H9 (cell line): ENCODE data around the gene ZNF425. TPM values are rescaled to one million over a fixed set of nuclear protein-coding genes. Genes with fewer than 3 reads are reported as not detected.

Experiments
- DNase-seq: peaks from one replicate; pipeline ENCODE4 v3.0.0-alpha.2; 2017
- H2AFZ ChIP-seq: one replicate; pipeline ENCODE4 v1.6.1; 2013; ENCODE audit warnings: mild to moderate bottlenecking, low read length, control low read depth, moderate library complexity
- H2AK5ac ChIP-seq: 2 replicates; pipeline ENCODE4 v1.6.1; 2013; ENCODE audit warnings: low read length, control low read depth, mixed read lengths; ENCODE audit not compliant: insufficient read length
- H2BK120ac ChIP-seq: one replicate; pipeline ENCODE4 v1.6.1; 2013; ENCODE audit warnings: low read depth, mild to moderate bottlenecking, low read length, control low read depth, inconsistent platforms; ENCODE audit not compliant: poor library complexity, severe bottlenecking
- H2BK12ac ChIP-seq: 2 replicates; pipeline ENCODE4 v1.6.1; 2013; ENCODE audit warnings: low read length, control low read depth, mixed read lengths, low read depth; ENCODE audit not compliant: insufficient read length
- H2BK15ac ChIP-seq: 2 replicates; pipeline ENCODE4 v1.6.1; 2013; ENCODE audit warnings: low read depth, low read length, control low read depth
- H2BK20ac ChIP-seq: one replicate; pipeline ENCODE4 v1.6.1; 2013; ENCODE audit warnings: low read depth, mild to moderate bottlenecking, low read length, control low read depth, inconsistent platforms; ENCODE audit not compliant: poor library complexity, severe bottlenecking
- H2BK5ac ChIP-seq: 2 replicates; pipeline ENCODE4 v1.6.1; 2013; ENCODE audit warnings: low read length, control low read depth, mixed read lengths; ENCODE audit not compliant: insufficient read length
- H3K14ac ChIP-seq: 2 replicates; pipeline ENCODE4 v1.6.1; 2013; ENCODE audit warnings: low read length, control low read depth; ENCODE audit not compliant: insufficient read depth
- H3K18ac ChIP-seq: 2 replicates; pipeline ENCODE4 v1.6.1; 2013; ENCODE audit warnings: low read depth, mild to moderate bottlenecking, mixed read lengths, low read length, control low read depth; ENCODE audit not compliant: insufficient read length
- H3K23ac ChIP-seq: 2 replicates; pipeline ENCODE4 v1.6.1; 2013; ENCODE audit warnings: low read length, control low read depth, mixed read lengths, low read depth; ENCODE audit not compliant: insufficient read length
- H3K23me2 ChIP-seq: 2 replicates; pipeline ENCODE4 v1.6.1; 2013; ENCODE audit warnings: low read depth, mild to moderate bottlenecking, mixed read lengths, low read length, control low read depth; ENCODE audit not compliant: insufficient read length, poor library complexity, severe bottlenecking
- H3K27ac ChIP-seq: 2 replicates; pipeline ENCODE4 v1.5.1; 2013; ENCODE audit warnings: low read length, control low read depth, mixed read lengths, low read depth; ENCODE audit not compliant: insufficient read length
- H3K27me3 ChIP-seq: 2 replicates; pipeline ENCODE4 v1.6.1; 2013; ENCODE audit warnings: low read length, control low read depth, inconsistent platforms; ENCODE audit not compliant: insufficient read depth
- H3K4ac ChIP-seq: 2 replicates; pipeline ENCODE4 v1.6.1; 2013; ENCODE audit warnings: low read depth, mild to moderate bottlenecking, control low read depth, inconsistent platforms, low read length, moderate library complexity
- H3K4me1 ChIP-seq: 2 replicates; pipeline ENCODE4 v1.6.1; 2013; ENCODE audit warnings: low read length, control low read depth, inconsistent platforms; ENCODE audit not compliant: insufficient read depth
- H3K4me2 ChIP-seq: 2 replicates; pipeline ENCODE4 v1.6.1; 2013; ENCODE audit warnings: low read length, control low read depth, mixed read lengths; ENCODE audit not compliant: insufficient read length, insufficient read depth
- H3K56ac ChIP-seq: 2 replicates; pipeline ENCODE4 v1.6.1; 2013; ENCODE audit warnings: low read depth, mild to moderate bottlenecking, mixed read lengths, low read length, control low read depth; ENCODE audit not compliant: insufficient read length
- H3K79me1 ChIP-seq: 2 replicates; pipeline ENCODE4 v1.6.1; 2013; ENCODE audit warnings: low read depth, mild to moderate bottlenecking, moderate library complexity, low read length, control low read depth, inconsistent platforms; ENCODE audit not compliant: insufficient read depth, poor library complexity, severe bottlenecking
- H3K79me2 ChIP-seq: 2 replicates; pipeline ENCODE4 v1.6.1; 2013; ENCODE audit warnings: low read length, control low read depth, inconsistent platforms; ENCODE audit not compliant: insufficient read depth
- H3K9ac ChIP-seq: 2 replicates; pipeline ENCODE4 v1.6.1; 2013; ENCODE audit warnings: low read length, control low read depth, mixed read lengths; ENCODE audit not compliant: insufficient read length; ENCODE audit errors: extremely low read depth
- H3K9me3 ChIP-seq: one replicate; pipeline ENCODE4 v1.6.1; 2013; ENCODE audit warnings: low read depth, low read length, inconsistent platforms; ENCODE audit not compliant: control insufficient read depth
- H3T11ph ChIP-seq: one replicate; pipeline ENCODE4 v1.6.1; 2013; ENCODE audit warnings: mild to moderate bottlenecking, low read length, control low read depth, inconsistent platforms
- H4K20me1 ChIP-seq: one replicate; pipeline ENCODE4 v1.6.1; 2013; ENCODE audit not compliant: control insufficient read depth, insufficient read length, insufficient read depth
- H4K5ac ChIP-seq: 2 replicates; pipeline ENCODE4 v1.6.1; 2013; ENCODE audit warnings: low read depth, mild to moderate bottlenecking, mixed read lengths, low read length, control low read depth; ENCODE audit not compliant: insufficient read length
- H4K8ac ChIP-seq: replicated peaks from 2 replicates; pipeline ENCODE4 v1.6.1; 2013; ENCODE audit warnings: low read length, control low read depth, mixed read lengths, low read depth; ENCODE audit not compliant: insufficient read length
- H4K91ac ChIP-seq: 2 replicates; pipeline ENCODE4 v1.6.1; 2013; ENCODE audit warnings: low read depth, mild to moderate bottlenecking, moderate library complexity, mixed read lengths, low read length, control low read depth; ENCODE audit not compliant: insufficient read length
- H3K27ac Mint-ChIP-seq, 3 experiments: 2 replicates in 2 of 3; 3 replicates in 1 of 3; pipeline ENCODE4 v1.8.0; 2020 to 2021; ENCODE audit warnings: mixed read lengths in 3 of 3, mild to moderate bottlenecking in 1 of 3, moderate library complexity in 1 of 3
- H3K27me3 Mint-ChIP-seq: 2 replicates; pipeline ENCODE4 v1.8.0; 2021; ENCODE audit warnings: low read depth, mild to moderate bottlenecking, moderate library complexity, mixed read lengths
- H3K36me3 Mint-ChIP-seq, 3 experiments: 2 replicates in 2 of 3; 3 replicates in 1 of 3; pipeline ENCODE4 v1.8.0; 2020 to 2021; ENCODE audit warnings: low read depth in 3 of 3, mixed read lengths in 3 of 3; ENCODE audit not compliant: insufficient read depth in 1 of 3
- H3K4me1 Mint-ChIP-seq, 2 experiments: 2 replicates each; pipeline ENCODE4 v1.8.0; 2020; ENCODE audit warnings: mixed read lengths in 2 of 2
- H3K4me3 Mint-ChIP-seq, 2 experiments: 2 replicates in 1 of 2; 3 replicates in 1 of 2; pipeline ENCODE4 v1.8.0; 2020 to 2021; ENCODE audit warnings: mild to moderate bottlenecking in 2 of 2, mixed read lengths in 2 of 2, moderate library complexity in 1 of 2
- H3K9me3 Mint-ChIP-seq, 2 experiments: 2 replicates in 1 of 2; 3 replicates in 1 of 2; pipeline ENCODE4 v1.8.0; 2020; ENCODE audit warnings: mild to moderate bottlenecking in 2 of 2, mixed read lengths in 2 of 2, moderate library complexity in 1 of 2
- WGBS: extraction: QIAGEN DNeasy Blood & Tissue Kit; methylation state at CpG from one replicate; pipeline ENCODE4 v1.1.7; 2013; ENCODE audit warnings: missing lambda C conversion rate, low lambda C conversion rate, mixed read lengths; ENCODE audit not compliant: insufficient read length; ENCODE audit errors: extremely low coverage; 5-methylcytosine and 5-hydroxymethylcytosine counted together
- total RNA-seq: library from RNA; stranded (reverse); gene quantifications from 2 replicates; pipeline ENCODE4 v1.2.1, GENCODE V29; 2021
- TF ChIP-seq, protein P1 (sequence below): fragments of 200-600 bp; sonication (generic); conservative IDR thresholded peaks from 3 replicates; pipeline ENCODE4 v1.8.0; 2021; ENCODE audit warnings: antibody characterized with exemption, mild to moderate bottlenecking

Gene ZNF425
- total RNA-seq, 1 experiment from 2014 or later, result 5.4 TPM

DNA sequence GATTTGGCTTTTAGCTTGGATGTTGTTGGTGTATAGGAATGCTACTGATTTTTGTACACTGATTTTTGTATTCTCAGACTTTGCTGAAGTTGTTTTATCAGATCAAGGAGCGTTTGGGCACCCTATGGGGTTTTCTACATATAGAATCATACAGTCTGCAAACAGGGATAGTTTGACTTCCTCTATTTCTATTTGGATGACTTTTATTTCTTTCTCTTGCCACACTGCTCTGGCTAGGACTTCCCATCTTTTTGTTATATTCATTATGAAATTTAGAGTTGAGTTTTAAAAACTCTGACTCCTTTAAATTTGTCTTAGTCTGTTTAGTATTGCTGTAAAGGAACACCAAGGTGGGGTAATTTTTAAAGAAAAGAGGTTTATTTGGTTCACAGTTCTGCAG is 40.3 kb downstream of the ZNF425 start:
- Mint-ChIP-seq H3K4me3 (no peak overlapping the region), H3K27me3 (no peaks in the 10 kb centered on the region), H3K36me3 (peaks cover 46 to 54% (median 54%) of the 10 kb centered on the region in 3 experiments), H3K4me1 (peaks cover 8% of the 10 kb centered on the region in 2 experiments), H3K27ac (no peak overlapping the region), H3K9me3 (peaks cover 30 to 36% of the 10 kb centered on the region in 2 experiments)
- Histone ChIP-seq H3K18ac (no peak overlapping the region), H4K91ac (no peak overlapping the region), H3K27me3 (no peaks in the 10 kb centered on the region), H3K14ac (no peak overlapping the region), H4K8ac (no peak overlapping the region), H2BK120ac (no peak overlapping the region), H2AK5ac (no peak overlapping the region), H3T11ph (no peak overlapping the region), H3K27ac (no peak overlapping the region), H2BK20ac (no peak overlapping the region), H4K5ac (no peak overlapping the region), H3K23ac (no peak overlapping the region), H3K4me1 (0 out of 2 replicates have a peak, but pooled peaks cover 2% of the 10 kb centered on the region), H3K4me2 (no peak overlapping the region), H2AFZ (no peak overlapping the region), H3K9ac (no peak overlapping the region), H3K79me2 (peaks cover 2% of the 10 kb centered on the region; the same call in 1 of the 2 replicates), H2BK15ac (no peak overlapping the region), H3K23me2 (peaks cover 2% of the 10 kb centered on the region), H4K20me1 (no peaks in the 10 kb centered on the region), H2BK5ac (no peak overlapping the region), H3K56ac (no peak overlapping the region), H3K4ac (no peak overlapping the region), H2BK12ac (no peak overlapping the region), H3K9me3 (no peaks in the 10 kb centered on the region), H3K79me1 (peaks cover 7% of the 10 kb centered on the region)
- TF ChIP-seq, protein P1, sequence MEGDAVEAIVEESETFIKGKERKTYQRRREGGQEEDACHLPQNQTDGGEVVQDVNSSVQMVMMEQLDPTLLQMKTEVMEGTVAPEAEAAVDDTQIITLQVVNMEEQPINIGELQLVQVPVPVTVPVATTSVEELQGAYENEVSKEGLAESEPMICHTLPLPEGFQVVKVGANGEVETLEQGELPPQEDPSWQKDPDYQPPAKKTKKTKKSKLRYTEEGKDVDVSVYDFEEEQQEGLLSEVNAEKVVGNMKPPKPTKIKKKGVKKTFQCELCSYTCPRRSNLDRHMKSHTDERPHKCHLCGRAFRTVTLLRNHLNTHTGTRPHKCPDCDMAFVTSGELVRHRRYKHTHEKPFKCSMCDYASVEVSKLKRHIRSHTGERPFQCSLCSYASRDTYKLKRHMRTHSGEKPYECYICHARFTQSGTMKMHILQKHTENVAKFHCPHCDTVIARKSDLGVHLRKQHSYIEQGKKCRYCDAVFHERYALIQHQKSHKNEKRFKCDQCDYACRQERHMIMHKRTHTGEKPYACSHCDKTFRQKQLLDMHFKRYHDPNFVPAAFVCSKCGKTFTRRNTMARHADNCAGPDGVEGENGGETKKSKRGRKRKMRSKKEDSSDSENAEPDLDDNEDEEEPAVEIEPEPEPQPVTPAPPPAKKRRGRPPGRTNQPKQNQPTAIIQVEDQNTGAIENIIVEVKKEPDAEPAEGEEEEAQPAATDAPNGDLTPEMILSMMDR, result no peak
- no CpG with 5 or more reads among the region's 1 CpG for WGBS
- no peak for DNase-seq
